GM18508 (cell line): Measurements from ENCODE around the gene CFAP410.
"Not testable (repeated sequence)": the region's sequence is repeated elsewhere in the genome, so short reads cannot be mapped to it uniquely, and the experiment has no call there.

Experiments used
- ATAC-seq: cut with Tn5 transposase; IDR thresholded peaks from one replicate; pipeline ENCODE4 v1.9.1; 2021; ENCODE audit warnings: moderate number of reproducible peaks; ENCODE audit not compliant: insufficient read depth, unreplicated experiment

Gene CFAP410

DNA sequence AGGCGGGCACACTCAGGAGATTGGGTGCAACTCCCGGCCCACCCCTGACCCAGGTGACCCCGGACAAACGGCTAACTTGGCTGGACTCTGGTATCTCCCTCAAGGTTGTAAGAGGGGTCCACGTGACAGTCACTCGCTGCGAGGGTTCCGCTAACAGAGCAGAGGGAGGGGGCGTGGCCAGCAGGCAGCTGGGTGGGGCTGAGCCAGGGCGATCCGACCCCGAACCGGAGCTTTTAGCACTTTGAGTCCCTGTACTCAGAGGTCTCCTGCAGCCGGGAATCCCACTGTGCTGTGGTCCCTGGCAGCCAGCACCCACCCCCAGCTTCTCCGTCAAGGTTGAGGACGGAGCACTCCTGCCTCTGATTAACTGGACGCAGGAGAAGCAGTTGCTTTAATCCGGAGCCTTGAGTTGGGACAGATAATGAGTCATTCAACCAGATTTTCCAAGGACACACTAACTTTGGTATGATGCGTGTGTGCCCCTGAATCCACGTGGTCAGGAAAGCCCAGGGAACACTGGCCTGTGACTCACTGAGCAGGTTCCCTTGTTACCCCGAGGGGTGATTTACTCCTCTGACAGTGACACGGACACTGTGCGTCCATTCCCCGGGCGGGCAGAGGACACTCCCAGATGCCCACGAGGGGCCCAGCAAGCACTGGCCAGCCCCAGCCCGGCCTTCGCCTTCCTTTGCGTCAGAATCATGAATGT is 31.0 kb upstream of the CFAP410 start:
- ATAC-seq: no peak

DNA sequence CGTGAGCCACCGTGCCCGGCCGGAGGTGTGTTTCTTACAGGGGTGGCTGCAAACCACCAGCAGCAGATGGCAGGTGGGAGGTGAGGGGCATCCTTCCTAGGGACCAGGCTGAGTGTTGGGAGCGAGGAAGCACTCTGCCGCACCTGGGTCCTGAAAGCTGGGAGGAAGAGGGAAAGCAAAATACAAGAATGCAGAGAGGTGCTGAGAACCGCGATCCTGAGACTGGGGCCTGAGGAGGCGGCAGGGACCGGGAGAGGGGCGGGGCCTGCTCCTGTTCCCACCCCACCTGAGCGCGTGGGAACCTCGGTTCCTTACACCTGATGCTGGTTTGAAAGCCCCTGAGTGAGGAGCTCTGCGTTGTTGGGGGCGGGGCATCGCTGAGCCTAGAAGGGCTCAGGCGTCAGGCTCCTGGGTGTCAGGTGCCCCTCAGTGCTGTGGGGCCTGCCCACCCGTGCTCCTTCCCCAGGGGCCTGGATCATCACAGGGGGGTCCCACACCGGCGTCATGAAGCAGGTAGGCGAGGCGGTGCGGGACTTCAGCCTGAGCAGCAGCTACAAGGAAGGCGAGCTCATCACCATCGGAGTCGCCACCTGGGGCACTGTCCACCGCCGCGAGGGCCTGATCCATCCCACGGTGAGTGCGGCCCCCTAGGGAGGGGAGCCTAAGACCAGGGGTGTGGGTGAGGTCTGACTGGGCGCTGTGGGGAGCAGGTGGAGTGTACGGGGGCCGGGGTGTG is 29.7 kb upstream of the CFAP410 start:
- ATAC-seq: no peak

DNA sequence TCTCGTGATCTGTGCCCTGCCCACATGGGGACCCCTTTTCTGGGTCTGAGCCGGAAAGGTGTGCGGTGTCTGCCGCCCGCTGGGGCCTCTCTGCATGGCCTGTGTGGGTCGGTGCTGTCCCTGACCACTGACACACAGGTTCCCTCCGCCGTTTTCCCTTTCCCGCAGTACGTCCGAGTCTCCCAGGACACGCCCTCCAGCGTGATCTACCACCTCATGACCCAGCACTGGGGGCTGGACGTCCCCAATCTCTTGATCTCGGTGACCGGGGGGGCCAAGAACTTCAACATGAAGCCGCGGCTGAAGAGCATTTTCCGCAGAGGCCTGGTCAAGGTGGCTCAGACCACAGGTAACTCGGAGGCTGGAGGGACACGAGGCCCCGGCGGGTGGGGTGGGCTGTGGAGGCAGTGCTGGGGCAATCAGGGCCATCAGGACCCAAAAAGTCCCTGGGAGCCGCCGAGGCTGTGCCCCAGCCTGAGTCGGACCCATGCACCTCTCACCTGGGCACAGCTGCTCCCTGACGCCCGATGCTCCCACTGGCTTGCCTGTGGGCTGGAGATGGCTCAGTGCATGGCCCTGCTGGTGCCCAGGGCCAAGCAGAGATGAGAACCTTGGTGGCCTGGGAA is 27.5 kb upstream of the CFAP410 start:
- no peak for ATAC-seq

DNA sequence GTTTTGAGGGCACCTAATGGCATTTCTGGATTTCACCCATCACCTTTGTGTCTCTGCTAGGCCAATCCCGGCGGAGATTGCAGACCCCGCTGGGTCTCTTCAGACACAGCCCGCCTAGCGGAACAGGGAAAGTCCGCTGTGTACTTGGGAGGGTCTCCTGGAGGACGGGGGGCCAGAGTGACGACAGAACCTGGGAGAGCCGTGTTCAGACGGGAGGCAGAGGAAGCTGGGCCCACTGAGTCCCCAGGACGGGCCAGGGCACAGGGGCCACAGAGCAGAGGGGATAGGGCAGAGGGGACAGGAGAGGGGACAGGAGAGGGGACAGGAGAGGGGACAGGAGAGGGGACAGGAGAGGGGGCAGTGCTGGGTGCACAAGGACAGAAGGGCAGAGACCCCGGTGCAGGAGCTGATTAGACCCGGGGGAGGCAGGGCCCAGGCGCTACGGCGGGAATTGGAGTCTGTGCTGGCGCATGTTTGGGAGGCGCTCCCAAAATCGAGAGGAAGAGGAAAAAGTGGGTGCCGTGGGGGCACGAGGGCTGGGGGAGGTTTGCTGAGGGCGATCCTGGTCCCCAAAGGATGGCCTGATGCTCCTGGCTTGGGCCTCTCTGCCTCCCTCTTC is 26.9 kb upstream of the CFAP410 start:
- ATAC-seq: no peak

DNA sequence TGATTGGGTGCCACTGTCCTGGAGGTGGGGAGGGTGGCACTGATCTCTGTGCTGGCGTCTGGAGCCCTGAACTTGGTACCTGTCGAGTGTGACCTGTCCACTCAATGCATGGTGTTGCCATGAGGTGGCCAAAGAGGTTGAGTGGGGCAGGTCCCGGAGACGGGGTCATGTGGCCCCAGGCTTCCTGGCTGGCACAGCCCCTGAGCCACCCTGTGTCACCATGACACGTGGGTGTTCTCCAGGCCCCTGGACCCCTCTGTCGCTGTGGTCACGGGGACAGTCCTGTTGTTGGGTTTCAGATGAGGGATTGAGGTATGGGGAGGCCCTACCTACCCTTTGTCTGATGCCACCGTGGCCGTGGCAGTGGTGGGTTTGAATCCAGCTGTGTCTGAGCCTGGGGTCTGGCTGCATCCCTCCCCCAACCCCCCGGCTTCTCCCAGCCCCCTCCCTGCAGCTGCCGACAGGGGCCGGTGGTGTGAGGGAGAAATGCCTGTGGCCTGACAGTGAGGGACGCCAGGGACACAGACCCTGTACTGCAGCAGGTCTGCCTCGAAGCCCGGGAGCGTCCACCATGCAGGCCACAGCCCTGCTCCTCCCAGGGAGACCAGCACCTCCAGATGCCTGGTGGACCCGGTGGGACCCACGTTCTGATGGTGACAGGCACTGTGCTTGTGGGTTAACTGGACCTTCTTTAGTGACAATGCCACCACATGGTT is 26.2 kb upstream of the CFAP410 start:
- ATAC-seq: no peak

DNA sequence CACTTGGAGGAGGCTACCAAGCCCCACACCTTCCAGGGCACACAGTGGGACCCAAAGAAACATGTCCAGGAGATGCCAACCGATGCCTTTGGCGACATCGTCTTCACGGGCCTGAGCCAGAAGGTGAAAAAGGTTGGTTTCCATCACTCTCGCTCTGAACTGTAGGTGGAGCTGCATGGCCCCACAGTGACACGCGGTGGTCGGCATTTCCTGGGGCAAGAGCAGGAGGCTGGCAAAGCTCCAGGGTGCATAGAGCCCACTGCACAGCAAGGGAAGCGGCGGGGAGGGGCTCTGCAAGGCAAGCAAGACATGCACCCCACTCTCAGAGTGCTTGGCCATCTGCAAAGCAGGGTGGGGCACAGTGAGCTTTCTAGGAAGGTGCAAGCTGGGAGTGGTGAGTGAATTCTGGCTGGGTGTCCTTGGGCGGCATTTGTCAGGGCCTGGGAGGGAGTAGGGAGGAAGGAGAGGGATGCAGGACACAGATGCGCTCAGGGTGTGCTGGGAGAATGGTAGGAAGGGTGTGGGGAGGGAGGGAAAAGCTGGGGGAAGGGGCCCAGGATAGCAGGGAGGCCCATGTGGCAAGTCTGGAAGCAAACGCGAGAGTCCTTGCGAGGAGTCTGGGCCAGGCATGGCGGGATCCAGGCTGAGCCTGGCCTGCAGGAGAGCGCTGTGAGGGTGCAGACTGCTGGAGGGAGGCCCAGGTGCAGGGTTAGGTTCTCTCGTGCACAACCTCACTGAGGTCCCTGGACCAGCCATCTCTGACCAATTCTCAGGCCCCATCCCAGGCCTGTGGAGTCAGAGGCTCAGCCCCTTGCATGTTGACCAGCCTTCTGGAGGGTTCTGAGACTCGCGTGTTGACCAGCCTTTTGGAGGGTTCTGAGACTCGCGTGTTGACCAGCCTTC is 25.2 kb upstream of the CFAP410 start:
- ATAC-seq: no peak

DNA sequence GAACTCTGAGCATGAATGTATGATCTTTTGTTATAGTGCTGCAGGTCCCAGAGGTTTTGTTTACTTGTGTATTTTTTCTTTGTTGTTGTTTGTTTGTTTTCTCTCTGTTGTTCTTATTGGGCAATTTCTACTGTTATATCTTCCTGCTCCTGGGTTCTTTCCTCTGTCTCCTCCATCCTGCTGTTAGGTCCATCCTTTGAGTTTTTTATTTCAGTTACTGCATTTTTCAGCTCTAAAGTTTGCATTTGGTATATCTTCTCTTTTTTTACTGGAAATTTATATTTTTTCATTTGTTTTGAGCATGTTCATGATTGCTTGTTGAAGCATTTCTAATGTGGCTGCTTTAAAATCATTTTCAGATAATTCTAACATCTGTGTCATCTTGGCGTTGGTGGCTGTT is 24.1 kb upstream of the CFAP410 start:
- no peak for ATAC-seq

GRCh38 chr21:44361903-44362302 is 22.7 kb upstream of the CFAP410 start:
- not testable (repeated sequence) for ATAC-seq

- no peak for ATAC-seq
Measured at GRCh38 chr21:44360159-44360558, 21.0 kb upstream of the CFAP410 start.

GRCh38 chr21:44359396-44359795 is 20.2 kb upstream of the CFAP410 start:
- ATAC-seq: no peak

DNA sequence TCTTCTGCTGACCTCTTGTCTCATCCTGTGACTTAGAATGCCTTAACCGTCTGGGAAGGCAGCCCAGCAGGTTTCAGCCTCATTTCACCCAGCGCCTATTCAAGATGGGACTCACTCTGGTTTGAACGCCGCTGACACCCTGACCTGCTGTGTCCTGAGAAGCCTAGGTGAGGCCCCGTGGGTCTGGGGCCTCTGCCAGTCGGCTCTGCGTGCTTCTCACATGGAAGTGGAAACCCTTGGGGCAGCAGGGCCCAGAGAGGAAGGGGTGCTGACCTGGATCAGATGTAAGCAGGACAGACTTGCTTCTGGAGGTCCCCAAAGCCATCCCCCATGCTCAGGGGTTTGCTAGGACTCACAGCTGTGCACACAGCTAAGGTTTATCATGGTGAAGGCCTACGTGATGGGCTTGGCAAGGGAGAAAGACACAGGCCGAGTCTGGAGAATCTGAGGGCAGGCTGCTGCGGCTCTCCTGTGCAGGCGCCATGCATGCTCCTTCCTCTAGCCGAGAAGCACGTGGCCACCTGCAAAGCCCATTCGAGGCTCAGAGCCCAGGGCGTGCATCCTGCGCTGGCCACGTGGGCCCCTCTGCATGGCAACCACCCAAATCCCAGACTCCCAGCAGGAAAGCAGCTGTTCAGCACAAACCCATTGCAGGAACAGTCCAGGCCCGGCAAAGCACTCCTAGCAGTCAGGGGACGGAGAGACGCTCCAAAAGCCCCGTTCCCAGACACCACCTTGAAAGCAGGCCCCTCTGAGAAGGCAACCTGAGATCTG is 18.1 kb upstream of the CFAP410 start:
- no peak for ATAC-seq

DNA sequence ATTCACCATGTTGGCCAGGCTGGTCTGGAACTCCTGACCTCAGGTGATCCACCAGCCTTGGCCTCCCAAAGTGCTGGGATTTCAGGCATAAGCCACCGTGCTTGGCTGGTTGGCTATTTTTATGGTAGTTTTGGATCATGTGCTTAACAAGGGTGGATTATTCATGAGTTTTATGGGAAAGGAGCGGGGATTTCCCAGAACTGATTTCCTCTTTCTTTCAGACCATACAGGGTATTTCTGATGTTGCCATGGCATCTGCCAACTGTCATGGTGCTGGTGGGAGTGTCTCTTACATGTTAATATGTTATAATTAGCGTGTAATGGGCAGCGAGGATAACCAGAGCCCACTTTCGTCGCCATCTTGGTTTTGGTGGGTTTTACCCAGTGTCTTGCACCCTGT is 17.4 kb upstream of the CFAP410 start:
- ATAC-seq: no peak

GRCh38 chr21:44356160-44356559 is 17.0 kb upstream of the CFAP410 start:
- no peak for ATAC-seq

GRCh38 chr21:44354775-44355771 is 15.9 kb upstream of the CFAP410 start:
- no peak for ATAC-seq

GRCh38 chr21:44354001-44354405 is 14.8 kb upstream of the CFAP410 start:
- no peak for ATAC-seq

DNA sequence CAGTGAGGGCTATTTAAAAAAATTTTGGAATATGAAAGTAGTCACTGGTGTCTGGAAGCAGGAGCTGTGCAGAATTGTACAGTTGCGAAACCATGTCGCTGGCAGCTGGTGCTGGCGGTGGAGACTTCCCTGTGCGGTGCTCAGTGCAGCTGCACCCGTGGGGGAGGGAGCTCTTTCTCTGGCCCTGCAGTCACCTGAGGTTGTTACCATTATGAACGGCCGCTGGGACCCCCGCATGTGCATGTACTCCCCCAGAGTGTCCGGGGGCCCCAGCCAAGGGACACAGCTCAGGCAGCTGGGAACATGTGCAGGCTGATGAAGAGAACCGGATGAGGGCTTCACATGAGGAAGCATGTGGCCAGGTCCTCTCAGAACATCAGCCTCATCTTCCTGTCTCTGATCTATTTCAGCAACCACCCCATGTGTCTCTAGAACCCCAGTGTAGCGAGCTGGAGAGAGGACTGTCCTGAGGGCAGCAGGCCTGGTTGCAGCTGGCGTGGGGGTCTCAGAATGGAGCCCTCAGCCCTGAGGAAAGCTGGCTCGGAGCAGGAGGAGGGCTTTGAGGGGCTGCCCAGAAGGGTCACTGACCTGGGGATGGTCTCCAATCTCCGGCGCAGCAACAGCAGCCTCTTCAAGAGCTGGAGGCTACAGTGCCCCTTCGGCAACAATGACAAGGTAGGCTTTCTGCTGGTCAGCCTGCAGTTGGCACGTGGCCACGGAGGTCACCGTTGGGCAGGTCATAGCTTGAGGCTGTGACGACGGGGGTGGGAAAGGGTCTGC is 14.2 kb upstream of the CFAP410 start, which contains the start of gene TRPM2:
Gene TRPM2, plus strand, starts transcription at position 431 of the 780 bp plus-strand sequence. Its CDS starts 80 bp downstream, at position 511.
- ATAC-seq: no peak
